Mucosa of gallbladder (tissue), 1 donor: ENCODE data around the gene TTLL5. TPM values are rescaled to one million over a fixed set of nuclear protein-coding genes. Genes with fewer than 3 reads are reported as not detected.

Experiments used
- DNase-seq: peaks from one replicate; pipeline ENCODE4 v3.0.0-alpha.2; 2020; ENCODE audit warnings: low spot score
- total RNA-seq: library from RNA; stranded (reverse); gene quantifications from one replicate; pipeline ENCODE4 v1.2.1, GENCODE V29; 2021
- donor health status: DM: no; HTN: no; CAD: no.

Gene TTLL5
- total RNA-seq, 1 donor from 2014 or later, result 30.1 TPM

DNA sequence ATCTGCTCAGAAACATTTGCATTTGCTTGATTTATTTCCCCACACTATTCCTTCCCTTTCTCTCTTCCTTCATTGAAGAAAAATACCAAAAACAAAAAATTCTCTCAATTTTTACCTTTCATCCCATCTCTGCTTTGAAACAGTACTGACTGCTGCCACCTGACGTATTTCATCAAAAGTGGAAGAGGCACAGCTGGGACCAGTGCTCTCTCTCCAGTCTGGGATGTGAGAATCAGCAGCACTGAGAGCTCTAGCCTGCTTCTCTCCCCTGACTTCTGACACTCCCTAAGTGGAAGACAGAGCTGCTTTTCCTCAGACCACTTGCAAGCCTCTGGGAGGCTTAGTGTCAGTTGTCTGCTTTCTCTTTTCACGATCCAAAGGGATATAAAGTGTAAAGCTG lies 36.9 kb downstream of the TTLL5 start:
- no peak for DNase-seq

DNA sequence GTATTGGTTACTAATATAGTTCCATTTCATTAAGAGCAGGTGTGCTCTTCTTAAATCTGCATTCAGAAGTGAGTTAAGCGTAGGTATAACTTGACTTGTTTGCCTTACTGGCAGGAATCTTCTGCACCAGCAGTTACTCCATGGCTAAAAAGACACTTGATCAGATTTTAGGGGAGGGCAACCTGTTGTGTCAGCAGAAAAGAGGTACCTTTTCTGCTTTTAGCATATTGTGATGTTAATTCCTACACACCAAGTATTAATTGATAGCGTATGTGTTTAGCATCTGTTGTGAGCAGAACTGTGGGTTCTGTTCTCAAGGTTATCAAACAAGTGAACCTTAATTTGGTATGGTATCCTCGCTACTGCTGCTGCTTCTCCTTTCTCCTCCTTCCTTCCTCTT lies 38.3 kb downstream of the TTLL5 start:
- DNase-seq, result no peak

GRCh38 chr14:75700295-75700694 lies 39.2 kb downstream of the TTLL5 start:
- DNase-seq, result no peak

- no peak for DNase-seq
Observed at GRCh38 chr14:75702122-75702521, 41.1 kb downstream of the TTLL5 start.

GRCh38 chr14:75702616-75703261 lies 41.7 kb downstream of the TTLL5 start:
- DNase-seq, result no peak

- DNase-seq, result no peak
Observed at GRCh38 chr14:75703467-75703866, 42.4 kb downstream of the TTLL5 start.

DNA sequence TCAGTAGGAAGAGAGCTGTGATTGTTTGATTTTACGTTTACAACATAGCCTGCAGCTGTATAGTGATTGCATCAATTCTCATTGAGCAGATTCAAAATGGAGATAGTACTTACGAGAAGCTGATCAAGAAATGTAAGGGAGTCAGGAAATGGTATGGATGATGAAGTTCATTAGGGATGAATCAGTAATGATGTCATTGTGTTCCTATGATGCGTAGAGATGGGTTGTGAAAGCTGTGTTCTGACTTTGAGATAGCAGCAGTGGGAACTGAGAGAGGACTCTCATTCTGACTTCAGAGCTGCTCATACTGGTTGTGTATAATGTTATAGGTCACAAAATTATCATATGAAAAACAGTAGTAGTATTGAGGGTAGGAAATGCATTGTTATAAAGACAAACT lies 44.0 kb downstream of the TTLL5 start:
- no peak for DNase-seq

DNA sequence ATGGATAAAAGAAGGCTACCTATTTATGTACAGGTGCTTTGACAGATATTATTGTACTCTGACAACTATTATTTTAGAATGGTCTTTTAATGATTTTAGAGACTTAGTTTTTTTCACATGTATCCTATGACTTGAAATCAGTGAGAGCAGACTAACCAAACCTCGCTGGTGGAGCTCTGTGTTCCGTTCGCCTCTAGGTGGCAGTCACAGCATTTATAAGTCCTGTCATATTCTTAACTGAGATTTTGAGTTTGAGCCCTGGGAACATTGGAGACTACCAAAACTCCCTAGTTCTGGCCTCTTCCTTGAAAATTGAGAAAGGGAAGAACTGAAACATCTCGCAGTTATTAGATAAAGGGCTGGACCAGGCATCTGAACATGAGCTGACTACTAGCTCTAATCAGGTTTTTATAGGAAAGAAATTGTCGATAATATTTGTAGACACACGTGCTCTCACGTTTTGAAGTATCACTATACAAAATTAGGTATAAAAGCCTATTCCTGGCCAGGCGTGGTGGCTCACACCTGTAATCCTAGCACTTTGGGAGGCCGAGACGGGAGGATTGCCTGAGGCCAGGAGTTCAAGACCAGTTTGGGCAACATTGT lies 48.3 kb downstream of the TTLL5 start:
- peak; percentile 81 for DNase-seq

DNA sequence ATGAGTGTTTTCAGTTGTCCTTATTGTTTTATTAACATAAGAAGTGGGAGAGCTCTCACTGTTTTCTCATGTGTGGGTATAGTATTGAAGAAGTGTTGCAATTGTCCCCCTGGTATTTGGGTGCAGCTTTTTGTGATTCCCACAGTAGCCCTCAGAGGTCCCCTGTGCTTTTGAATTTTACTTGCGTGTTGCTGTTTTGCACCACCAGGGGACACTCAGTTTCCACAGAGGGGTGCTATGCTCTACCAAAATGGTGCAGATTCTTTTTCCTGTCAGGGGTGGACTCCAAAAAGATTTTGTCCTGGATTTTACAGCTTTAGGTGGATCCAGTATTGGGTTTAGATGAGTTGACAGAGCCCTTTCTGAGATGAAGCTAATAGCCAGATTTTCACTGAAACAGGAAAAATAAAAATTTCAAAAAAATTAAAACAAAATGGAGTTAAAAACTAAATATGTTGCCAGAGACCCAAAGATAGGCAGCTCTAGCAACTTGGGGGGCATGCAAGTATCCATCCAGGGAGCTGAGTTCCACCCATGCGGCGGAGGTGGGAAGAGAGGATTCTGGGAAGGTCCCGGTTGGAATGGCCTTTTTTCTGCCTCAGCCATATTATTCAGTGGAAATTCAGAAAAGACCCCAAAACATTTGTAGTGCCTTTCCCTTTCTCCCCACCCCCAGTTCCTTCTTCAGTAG lies 50.2 kb downstream of the TTLL5 start:
- peak; percentile 26 for DNase-seq

GRCh38 chr14:75711796-75712211 lies 50.8 kb downstream of the TTLL5 start:
- peak; percentile 54 for DNase-seq

DNA sequence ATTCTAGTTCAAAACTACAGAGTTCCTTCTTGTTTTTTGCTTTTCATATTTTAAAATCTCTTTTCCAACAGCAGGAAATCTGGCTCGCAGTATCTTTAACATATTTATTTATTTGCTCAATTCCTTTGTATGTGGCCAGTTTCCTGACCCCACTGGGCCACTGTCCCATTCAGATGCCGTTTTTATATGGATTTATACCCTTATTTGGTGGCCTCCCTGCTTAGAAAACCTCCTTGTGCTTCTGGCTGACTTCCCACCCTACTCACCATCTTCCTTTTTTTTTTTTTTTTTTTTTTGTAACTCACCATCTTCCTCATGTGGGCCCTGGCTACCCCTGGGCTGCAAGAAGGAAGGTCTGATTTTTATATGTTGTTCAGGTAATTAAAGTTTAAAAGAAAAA lies 53.9 kb downstream of the TTLL5 start:
- DNase-seq, result no peak

DNA sequence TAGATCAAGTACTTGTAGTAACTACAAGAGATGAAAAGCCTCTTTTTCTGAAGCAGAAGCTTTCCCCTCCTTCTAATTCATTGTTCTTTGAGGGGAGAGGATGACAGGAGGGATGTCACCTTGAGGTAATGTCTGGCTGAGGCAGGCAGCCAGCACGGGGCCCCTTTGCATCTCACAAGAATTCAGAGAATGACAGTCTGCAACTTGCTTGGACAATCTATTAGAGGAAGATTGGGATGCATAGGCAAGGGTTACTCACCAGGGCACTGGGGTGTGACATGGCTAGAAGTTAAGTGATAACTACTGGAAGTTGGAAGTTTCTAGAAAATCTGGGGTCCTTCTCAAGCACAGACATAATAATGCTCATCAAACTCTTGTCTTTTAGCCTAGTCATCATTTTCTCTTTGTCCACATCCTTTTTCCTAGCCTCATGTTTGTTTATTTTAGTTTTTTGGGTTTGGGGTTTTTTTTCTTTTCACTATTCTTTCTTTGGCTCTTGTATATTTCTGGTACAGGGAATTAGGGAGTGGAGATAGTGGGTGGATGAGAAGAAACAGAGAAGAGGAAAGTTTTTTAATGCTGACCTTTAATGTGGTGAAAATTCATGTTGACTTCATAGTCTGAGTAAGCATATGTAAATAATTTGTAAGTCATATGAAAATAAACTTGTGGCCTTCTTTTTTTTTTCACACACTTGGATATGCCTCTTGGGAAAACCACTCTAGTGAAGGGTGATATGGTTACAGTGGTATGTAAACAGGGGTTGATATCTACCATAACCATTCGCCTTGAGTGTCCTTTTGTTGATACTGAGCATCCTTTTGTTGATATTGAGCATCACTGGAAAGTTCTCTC lies 55.1 kb downstream of the TTLL5 start:
- DNase-seq, result no peak

GRCh38 chr14:75717729-75718128 lies 56.7 kb downstream of the TTLL5 start:
- DNase-seq, result peak; percentile 30

DNA sequence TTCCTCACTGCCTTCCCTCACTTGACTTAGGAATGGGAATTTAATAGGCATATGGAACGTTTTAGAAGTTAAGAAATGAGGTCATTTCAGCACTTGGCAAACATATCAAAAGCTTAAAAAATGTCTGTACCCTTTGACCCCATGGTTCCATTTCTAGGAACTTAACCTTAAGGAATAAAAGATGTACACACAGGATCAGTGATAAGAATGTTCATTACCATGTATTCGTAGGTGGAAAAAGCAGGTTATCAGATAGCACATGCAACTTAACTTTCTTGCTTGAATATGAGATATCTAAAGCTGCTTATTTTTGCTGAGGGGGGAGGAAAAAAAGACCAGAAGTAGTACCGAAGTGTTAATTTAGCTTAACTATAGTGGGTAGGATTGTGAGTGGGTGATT lies 57.2 kb downstream of the TTLL5 start:
- no peak for DNase-seq

- no peak for DNase-seq
Observed at GRCh38 chr14:75720116-75720515, 59.1 kb downstream of the TTLL5 start.

DNA sequence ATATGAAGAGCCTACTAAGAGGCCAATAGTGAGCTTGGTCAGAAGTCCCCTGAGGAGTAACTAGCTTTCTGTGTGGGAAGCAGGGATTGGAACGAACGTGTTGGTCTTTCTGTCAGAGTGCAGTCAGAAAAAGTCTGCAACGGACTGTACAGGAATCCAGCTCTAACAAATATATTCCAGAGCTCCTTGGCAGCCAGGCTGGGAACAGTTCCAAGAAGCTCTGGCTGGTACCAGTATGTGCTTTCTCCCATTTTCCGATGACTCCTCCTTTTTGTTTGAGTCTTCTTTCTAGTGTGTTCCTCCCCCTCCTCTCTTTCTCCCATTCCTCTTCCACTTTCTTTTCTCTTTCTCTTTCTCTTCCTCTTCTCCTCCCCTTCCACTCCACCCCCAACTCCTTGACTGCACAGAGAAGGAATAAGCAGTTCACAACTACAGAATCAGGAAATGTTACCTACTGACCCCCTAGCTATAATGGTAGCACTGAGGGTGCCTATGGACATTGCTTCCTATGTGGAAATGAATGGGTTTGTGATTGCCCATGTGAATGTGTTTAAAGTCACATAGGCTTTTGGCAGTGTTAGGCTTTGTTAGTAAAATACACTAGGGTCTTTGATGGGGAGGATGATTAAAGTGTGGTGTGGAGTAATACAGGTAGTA lies 59.9 kb downstream of the TTLL5 start:
- peak; percentile 83 for DNase-seq

- no peak for DNase-seq
Observed at GRCh38 chr14:75723716-75724115, 62.7 kb downstream of the TTLL5 start.

- no peak for DNase-seq
Observed at GRCh38 chr14:75724414-75725204, 63.6 kb downstream of the TTLL5 start.

DNA sequence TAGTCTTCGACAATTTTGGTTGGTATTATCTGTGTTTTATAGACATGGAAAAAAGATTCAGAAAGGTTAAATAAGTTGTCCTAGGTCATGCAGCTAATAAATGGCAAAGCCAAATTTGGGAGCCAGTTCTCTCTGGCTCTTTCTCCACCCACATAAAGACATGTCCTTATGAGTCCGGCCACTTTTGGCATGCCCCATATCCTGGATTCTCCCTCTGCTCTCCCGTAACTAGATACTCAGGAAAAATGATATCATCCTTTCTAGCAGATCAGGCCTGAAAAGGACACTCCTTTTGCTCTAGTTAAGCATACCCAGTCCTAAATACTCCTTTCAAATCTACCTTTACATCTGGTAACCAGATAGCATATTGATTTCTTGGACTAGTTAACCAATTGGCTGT lies 64.4 kb downstream of the TTLL5 start:
- DNase-seq, result no peak

- no peak for DNase-seq
Observed at GRCh38 chr14:75726321-75726720, 65.3 kb downstream of the TTLL5 start.

GRCh38 chr14:75727124-75727523 lies 66.1 kb downstream of the TTLL5 start:
- DNase-seq, result no peak
